HCT116 (cell line): Measurements from ENCODE around the gene GNB5. TPM values are rescaled to one million over a fixed set of nuclear protein-coding genes. Genes with fewer than 3 reads are reported as not detected.

Experiments used
- ATAC-seq: fragments of 200-7000 bp; cut with Tn5 transposase; 2 replicates; pipeline ENCODE4 v1.9.1; 2020; ENCODE audit warnings: mild to moderate bottlenecking, moderate library complexity
- BruUV-seq: library from RNA; stranded (reverse); fragments of 400-500 nt; replicated peaks from 2 replicates; lab custom pipeline; 2021; lab: Mats Ljungman, UMichigan
- CTCF ChIA-PET: fragments of 300-600 bp; sonication (Branson Sonifier 250); formaldehyde crosslinking; loops from one replicate; lab custom pipeline; 2021; ENCODE audit warnings: antibody characterized with exemption; lab: Charles Lee
- POLR2A ChIA-PET: fragments of 300-600, 350-600 bp; sonication (Branson Sonifier 250); formaldehyde crosslinking; loops from one replicate; lab custom pipeline; 2021; ENCODE audit warnings: antibody characterized with exemption; lab: Charles Lee
- RAD21 ChIA-PET, 2 experiments: fragments of 300-600 bp; sonication (Branson Sonifier 250); formaldehyde crosslinking; loops; one replicate each; lab custom pipeline; 2023; ENCODE audit warnings: low total read pairs in 2 of 2; ENCODE audit not compliant: uncharacterized antibody in 2 of 2, unreplicated experiment in 2 of 2, low non-redundant PET in 1 of 2; lab: Charles Lee
- DNase-seq: peaks from one replicate; pipeline ENCODE4 v3.0.0-alpha.2; 2010; ENCODE audit warnings: low read depth, low spot score
- H2AFZ ChIP-seq: fragments of 200-600 bp; shearing (Covaris generic), sonication (generic); 2 replicates; pipeline ENCODE4 v1.6.1; 2017; ENCODE audit warnings: low read depth, mixed run types, mixed read lengths, antibody characterized with exemption, low read length; ENCODE audit not compliant: poor library complexity, severe bottlenecking
- H3K27ac ChIP-seq: 2 replicates; pipeline ENCODE4 v1.5.1; 2012; ENCODE audit warnings: low read depth, low read length
- H3K27me3 ChIP-seq: fragments of 200-600 bp; sonication (generic); 2 replicates; pipeline ENCODE4 v1.6.1; 2016; ENCODE audit warnings: mixed run types, low read length, mixed read lengths; ENCODE audit not compliant: insufficient read depth
- H3K36me3 ChIP-seq, 2 experiments: fragments of 200-500 bp in 1 of 2; fragments of 200-600 bp in 1 of 2; sonication (Bioruptor generic) in 1 of 2; sonication (generic) in 1 of 2; 2 replicates each; pipeline versions ENCODE4 v1.5.1 to v1.6.1; 2014 to 2016; ENCODE audit warnings: low read length in 2 of 2, inconsistent platforms in 1 of 2, mixed read lengths in 1 of 2, mixed run types in 1 of 2; ENCODE audit not compliant: insufficient read depth in 2 of 2, control insufficient read depth in 1 of 2
- H3K4me1 ChIP-seq, 2 experiments: fragments of 200-600 bp in 1 of 2; sonication (generic) in 1 of 2; 2 replicates each; pipeline versions ENCODE4 v1.5.1 to v1.6.1; 2012 to 2017; ENCODE audit warnings: low read length in 2 of 2, inconsistent platforms in 1 of 2, mild to moderate bottlenecking in 1 of 2, mixed read lengths in 1 of 2, mixed run types in 1 of 2, moderate library complexity in 1 of 2; ENCODE audit not compliant: insufficient read depth in 2 of 2, control insufficient read depth in 1 of 2
- H3K4me2 ChIP-seq: fragments of 200-600 bp; sonication (generic); 2 replicates; pipeline ENCODE4 v1.6.1; 2017; ENCODE audit warnings: mixed run types, low read length, mixed read lengths
- H3K4me3 ChIP-seq, 2 experiments: fragments of 200-600 bp in 1 of 2; sonication (generic) in 1 of 2; replicated peaks in 1 of 2; 2 replicates each; pipeline ENCODE4 v1.5.1; 2011 to 2016; ENCODE audit warnings: low read length in 2 of 2, control low read depth in 1 of 2, low read depth in 1 of 2, mild to moderate bottlenecking in 1 of 2, mixed read lengths in 1 of 2, mixed run types in 1 of 2
- H3K79me2 ChIP-seq: fragments of 200-600 bp; sonication (generic); 2 replicates; pipeline ENCODE4 v1.6.1; 2017; ENCODE audit warnings: mild to moderate bottlenecking, mixed run types, low read length, moderate library complexity, mixed read lengths; ENCODE audit not compliant: insufficient read depth
- H3K9ac ChIP-seq: fragments of 200-600 bp; sonication (generic); 2 replicates; pipeline ENCODE4 v1.6.1; 2016; ENCODE audit warnings: low read length, mixed read lengths
- H3K9me2 ChIP-seq: fragments of 200-600 bp; sonication (generic), shearing (Covaris generic); 2 replicates; pipeline ENCODE4 v1.6.1; 2017; ENCODE audit warnings: mixed run types, mild to moderate bottlenecking, moderate library complexity; ENCODE audit not compliant: insufficient read depth
- H3K9me3 ChIP-seq, 2 experiments: fragments of 200-500 bp in 1 of 2; fragments of 200-600 bp in 1 of 2; sonication (Bioruptor generic) in 1 of 2; sonication (generic) in 1 of 2; 2 replicates each; pipeline ENCODE4 v1.6.1; 2014 to 2017; ENCODE audit warnings: low read length in 2 of 2, mixed read lengths in 2 of 2, inconsistent platforms in 1 of 2, low read depth in 1 of 2, mild to moderate bottlenecking in 1 of 2, mixed run types in 1 of 2, moderate library complexity in 1 of 2; ENCODE audit not compliant: control insufficient read depth in 1 of 2, insufficient read depth in 1 of 2
- H4K20me1 ChIP-seq: fragments of 200-600 bp; sonication (generic), shearing (Covaris generic); 2 replicates; pipeline ENCODE4 v1.6.1; 2017; ENCODE audit warnings: mixed run types, mild to moderate bottlenecking, moderate library complexity; ENCODE audit not compliant: insufficient read depth
- ATF3 ChIP-seq: IDR thresholded peaks from 2 replicates; pipeline ENCODE4 v1.6.1; 2012
- CBX3 ChIP-seq: IDR thresholded peaks from 2 replicates; pipeline ENCODE4 v1.6.1; 2012; ENCODE audit warnings: low read depth
- CEBPB ChIP-seq: IDR thresholded peaks from 2 replicates; pipeline ENCODE4 v1.6.1; 2012; ENCODE audit warnings: low read depth
- EGR1 ChIP-seq: IDR thresholded peaks from 2 replicates; pipeline ENCODE4 v1.6.1; 2012; ENCODE audit warnings: low read depth
- ELF1 ChIP-seq: IDR thresholded peaks from 2 replicates; pipeline ENCODE4 v1.6.1; 2012; ENCODE audit warnings: low read depth, borderline replicate concordance
- EZH2 ChIP-seq: fragments of 200-600 bp; sonication (generic); IDR thresholded peaks from 2 replicates; pipeline ENCODE4 v1.6.1; 2017; ENCODE audit warnings: antibody characterized with exemption, mixed run types
- JUND ChIP-seq: IDR thresholded peaks from 2 replicates; pipeline ENCODE4 v1.6.1; 2012
- MAX ChIP-seq: IDR thresholded peaks from 2 replicates; pipeline ENCODE4 v1.6.1; 2012
- POLR2AphosphoS5 ChIP-seq: IDR thresholded peaks from 2 replicates; pipeline ENCODE4 v1.6.1; 2011; ENCODE audit warnings: mild to moderate bottlenecking, low read depth, low read length, moderate library complexity
- REST ChIP-seq: IDR thresholded peaks from 2 replicates; pipeline ENCODE4 v1.6.1; 2012; ENCODE audit warnings: low read depth
- TCF7L2 ChIP-seq: IDR thresholded peaks from 2 replicates; pipeline ENCODE4 v1.7.0; 2011; ENCODE audit warnings: borderline replicate concordance, inconsistent platforms; ENCODE audit not compliant: insufficient read depth, insufficient read length; ENCODE audit errors: extremely low read depth
- YY1 ChIP-seq: IDR thresholded peaks from 2 replicates; pipeline ENCODE4 v1.6.1; 2011; ENCODE audit warnings: low read length, low read depth, moderate library complexity, mild to moderate bottlenecking; ENCODE audit not compliant: insufficient replicate concordance; ENCODE audit errors: extremely low read depth
- ZBTB33 ChIP-seq: IDR thresholded peaks from 2 replicates; pipeline ENCODE4 v1.6.1; 2011; ENCODE audit warnings: mild to moderate bottlenecking, low read length, moderate library complexity; ENCODE audit not compliant: insufficient replicate concordance; ENCODE audit errors: extremely low read depth
- intact Hi-C: fragments of 100-400 bp; cut with micrococcal nuclease; formaldehyde crosslinking; loops from 2 replicates; pipeline ENCODE4 v1.10.0; 2022
- total RNA-seq: library from RNA; stranded (reverse); gene quantifications from one replicate; pipeline ENCODE4 v1.2.1, GENCODE V29; 2021; ENCODE audit not compliant: unreplicated experiment

Gene GNB5
- total RNA-seq, 1 experiment from 2014 or later, result 27.6 TPM

- H3K27me3 ChIP-seq, result no peaks in the 10 kb centered on the region
- no peak for DNase-seq
- no TSS peak for BruUV-seq
- H3K4me2 ChIP-seq, result no peak overlapping the region
- no peak overlapping the region for H3K9ac ChIP-seq
- no peak overlapping the region for H2AFZ ChIP-seq
- intact Hi-C loops, result no loop called here
- RAD21 ChIA-PET, result no interaction called here
- no peak overlapping the region for H3K27ac ChIP-seq
- TF ChIP-seq ELF1, result no peak
- TF ChIP-seq CBX3, result peak; percentile 67; the same call in 1 of the 2 replicates
- TF ChIP-seq, all 23 proteins: peak for 1
- Histone ChIP-seq H4K20me1 (no peaks in the 10 kb centered on the region), H3K4me3 (no peak overlapping the region), H3K9me2 (no peaks in the 10 kb centered on the region), H3K9me3 (peaks cover 8 to 15% of the 10 kb centered on the region in 2 experiments), H3K79me2 (no peaks in the 10 kb centered on the region), H3K36me3 (no peaks in the 10 kb centered on the region), H3K4me1 (peaks cover 13 to 20% of the 10 kb centered on the region in 2 experiments)
- POLR2A ChIA-PET, result no interaction called here
- CTCF ChIA-PET, result interaction anchor here (1.3 kb wide), 1 partner anchor 12 kb away, joined by 6 read pairs; no protein-coding TSS in a partner anchor
- ATAC-seq, result no peak
Observed at GRCh38 chr15:52090193-52090592, 101.0 kb downstream of the GNB5 start.

GRCh38 chr15:52086011-52086786 lies 105.0 kb downstream of the GNB5 start:
- Histone ChIP-seq H3K4me1 (no peaks in the 10 kb centered on the region), H3K27ac (no peak overlapping the region), H3K9me3 (peaks cover 8 to 15% of the 10 kb centered on the region in 2 experiments), H3K9ac (no peak overlapping the region), H3K36me3 (no peaks in the 10 kb centered on the region), H3K9me2 (no peaks in the 10 kb centered on the region), H4K20me1 (no peaks in the 10 kb centered on the region), H2AFZ (no peak overlapping the region), H3K79me2 (no peaks in the 10 kb centered on the region), H3K27me3 (no peaks in the 10 kb centered on the region), H3K4me2 (no peak overlapping the region), H3K4me3 (no peak overlapping the region)
- POLR2A ChIA-PET, result no interaction called here
- RAD21 ChIA-PET, result no interaction called here
- intact Hi-C loops, result no loop called here
- DNase-seq (no peak), ATAC-seq (no peak)
- CTCF ChIA-PET, result no interaction called here
- no TSS peak for BruUV-seq
- no peak for TF ChIP-seq EZH2
- no peak for TF ChIP-seq ATF3
- TF ChIP-seq CBX3, result no peak
- no peak for TF ChIP-seq MAX
- no peak for TF ChIP-seq ZBTB33
- TF ChIP-seq YY1, result no peak
- no peak for TF ChIP-seq POLR2AphosphoS5
- TF ChIP-seq TCF7L2, result no peak
- no peak for TF ChIP-seq CEBPB
- TF ChIP-seq REST, result no peak
- no peak for TF ChIP-seq EGR1
- TF ChIP-seq JUND, result no peak
